GM23248 (cell line): ENCODE data around the gene PAQR5.

Experiments
- EZH2 ChIP-seq: fragments of 200-600 bp; sonication (generic); IDR thresholded peaks from 2 replicates; pipeline ENCODE4 v1.6.1; 2018; ENCODE audit warnings: antibody characterized with exemption, mild to moderate bottlenecking; ENCODE audit not compliant: insufficient read depth, poor library complexity, severe bottlenecking
- EZH2phosphoT487 ChIP-seq: fragments of 200-600 bp; sonication (generic); IDR thresholded peaks from 2 replicates; pipeline ENCODE4 v1.6.1; 2018; ENCODE audit warnings: antibody characterized with exemption, moderate library complexity, mild to moderate bottlenecking, low read depth; ENCODE audit not compliant: insufficient read depth

GRCh38 chr15:69292826-69293420, 5.8 kb upstream of the PAQR5 start:
- no peak for TF ChIP-seq EZH2
- TF ChIP-seq EZH2phosphoT487 = no peak
